A673 (cell line): ENCODE measurements around the gene ABHD16B.

Source experiments
- CTCF ChIP-seq: fragments of 300-800, 200-600 bp; sonication (generic); conservative IDR thresholded peaks from 2 replicates; pipeline ENCODE4 v1.5.1; 2017; ENCODE audit warnings: low read depth, mild to moderate bottlenecking, antibody characterized with exemption, low read length, moderate library complexity, mixed read lengths
- EZH2 ChIP-seq: fragments of 200-600 bp; sonication (generic); IDR thresholded peaks from 2 replicates; pipeline ENCODE4 v1.6.1; 2017; ENCODE audit warnings: borderline replicate concordance, low read depth, mild to moderate bottlenecking, mixed read lengths, antibody characterized with exemption, low read length; ENCODE audit not compliant: poor library complexity, severe bottlenecking

GRCh38 chr20:63898882-63899558 lies 37.7 kb downstream of the ABHD16B start:
- TF ChIP-seq EZH2 (no peak), CTCF (no peak)
